GM21529 (cell line): ENCODE results near the gene ZFYVE28.
"Not testable (repeated sequence)": the region's sequence is repeated elsewhere in the genome, so short reads cannot be mapped to it uniquely, and the experiment has no call there.

Experiments used
- ATAC-seq: cut with Tn5 transposase; IDR thresholded peaks from one replicate; pipeline ENCODE4 v1.9.1; 2021; ENCODE audit not compliant: unreplicated experiment

Gene ZFYVE28

DNA sequence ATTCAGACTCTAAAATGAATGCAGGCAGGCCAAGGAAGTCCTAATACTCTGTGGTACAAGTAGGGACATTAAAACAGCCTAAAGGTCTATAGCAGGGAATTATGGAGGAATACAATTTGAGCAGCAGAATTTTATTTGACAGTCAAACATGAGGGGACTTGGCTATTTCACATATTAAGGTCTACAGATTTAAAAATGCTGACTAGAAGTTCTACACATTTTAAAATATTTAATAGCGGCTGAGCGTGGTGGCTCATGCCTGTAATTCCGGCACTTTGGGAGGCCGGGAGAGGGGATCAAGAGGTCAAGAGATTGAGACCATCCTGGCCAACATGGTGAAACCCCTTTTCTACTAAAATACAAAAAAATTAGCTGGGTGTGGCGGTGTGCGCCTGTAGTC is 187.4 kb downstream of the ZFYVE28 start:
- ATAC-seq: no peak

DNA sequence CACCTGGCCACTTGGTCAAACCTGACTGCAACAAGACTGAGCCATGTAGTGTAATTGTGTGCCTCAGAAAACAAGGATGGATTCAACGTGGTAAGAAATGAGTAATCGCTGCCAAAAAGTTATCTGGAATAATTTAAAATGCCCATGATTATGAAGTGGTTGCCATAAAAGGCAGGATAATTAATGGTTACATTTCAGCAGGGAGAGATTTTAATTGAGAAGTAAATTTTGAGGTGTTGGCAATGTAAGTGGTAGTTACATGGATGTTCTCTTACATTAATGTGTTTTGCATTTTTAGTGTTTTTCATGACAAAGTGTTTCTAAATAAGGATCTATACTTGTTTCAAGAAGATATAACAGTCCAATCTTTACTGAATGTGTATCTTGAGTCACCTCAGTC is 192.2 kb downstream of the ZFYVE28 start:
- no peak for ATAC-seq

DNA sequence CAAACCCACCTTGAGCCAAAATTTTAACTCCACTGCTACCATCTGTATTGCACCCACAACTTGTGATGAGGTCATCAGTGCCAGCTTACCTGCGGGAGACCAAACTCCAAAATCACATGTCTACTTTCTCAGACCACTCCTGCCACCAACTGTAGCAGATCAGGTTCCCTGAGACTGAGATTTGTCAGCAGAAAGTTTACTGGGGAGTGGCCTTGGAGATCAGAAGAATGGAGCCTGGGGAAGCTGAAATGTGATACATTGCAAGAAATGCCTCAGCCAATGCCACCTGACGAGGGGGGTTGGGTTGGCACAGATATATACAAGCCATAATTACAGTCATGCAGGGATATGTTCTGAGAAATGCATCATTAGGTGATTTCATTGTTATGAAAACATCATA is 195.6 kb downstream of the ZFYVE28 start:
- no peak for ATAC-seq

DNA sequence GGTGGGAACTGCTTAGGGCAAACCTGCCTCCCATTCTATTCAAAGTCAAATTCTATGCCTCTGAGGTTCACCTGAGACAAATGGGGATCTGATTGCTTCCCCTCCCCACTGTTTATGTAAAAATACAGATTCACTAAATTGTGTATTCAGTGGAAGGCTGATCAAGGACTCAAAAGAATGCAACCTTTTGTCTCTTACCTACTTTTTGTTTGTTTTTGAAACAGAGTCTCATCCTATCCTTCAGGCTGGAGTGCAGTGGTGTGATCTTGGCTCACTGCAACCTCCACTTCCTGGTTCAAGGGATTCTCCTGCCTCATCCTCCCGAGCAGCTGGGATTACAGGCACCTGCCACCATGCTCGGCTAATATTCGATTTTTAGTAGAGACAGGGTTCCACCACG is 197.1 kb downstream of the ZFYVE28 start:
- ATAC-seq: not testable (repeated sequence)

DNA sequence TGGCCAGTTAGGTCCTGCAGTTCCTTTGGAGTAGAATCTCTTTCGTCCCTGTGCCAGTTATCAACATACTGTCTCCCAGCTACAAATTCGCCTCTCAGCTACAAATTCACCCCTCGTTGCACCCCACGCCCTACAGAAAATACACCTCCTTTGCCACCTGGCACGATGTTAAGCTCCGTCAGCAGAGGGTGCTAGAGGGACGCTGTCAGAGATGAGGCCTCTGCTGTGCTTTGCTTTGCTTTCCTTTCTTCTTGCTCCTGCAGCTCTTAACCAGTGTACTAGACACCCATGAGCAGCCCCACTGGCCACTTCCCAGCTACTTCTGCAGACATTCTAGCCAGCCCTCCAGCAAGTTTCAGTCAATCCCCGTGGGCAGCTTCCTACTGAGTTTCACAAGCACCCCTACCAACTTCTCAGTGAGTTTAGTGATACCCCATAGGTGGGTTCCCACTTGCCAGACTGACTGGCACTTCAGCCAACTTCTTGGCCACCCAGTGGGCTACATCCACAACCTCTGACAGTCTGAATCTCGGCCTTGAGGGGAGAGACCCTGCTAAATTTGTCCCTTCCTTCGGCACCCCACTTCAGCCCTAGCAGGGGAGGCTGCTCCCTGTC is 198.3 kb downstream of the ZFYVE28 start:
- peak; percentile 72 for ATAC-seq
